Activated naive CD8-positive, alpha-beta T cell treated with anti-CD3 and anti-CD28 coated beads, Interleukin-2, amount 10 ng/mL, durations not matched to agents 7 days and 5 days (primary cell): Measurements from ENCODE around the gene DYSF. TPM values are rescaled to one million over a fixed set of nuclear protein-coding genes. Genes with fewer than 3 reads are reported as not detected.
"Not testable (repeated sequence)": the region's sequence is repeated elsewhere in the genome, so short reads cannot be mapped to it uniquely, and the experiment has no call there.

ENCODE experiments used
- ATAC-seq: fragments of 150-1000 bp; cut with Tn5 transposase; one replicate; pipeline ENCODE4 v1.10.0; 2021; ENCODE audit warnings: low read depth, moderate library complexity
- POLR2A ChIA-PET: fragments of 350-600 bp; sonication (Branson Sonifier 250); formaldehyde crosslinking; loops from one replicate; lab custom pipeline; 2021; ENCODE audit warnings: antibody characterized with exemption; lab: Charles Lee
- DNase-seq: peaks from one replicate; pipeline ENCODE4 v3.0.0; 2021
- H3K27ac Mint-ChIP-seq: one replicate; pipeline ENCODE4 v1.8.0; 2022; ENCODE audit warnings: mild to moderate bottlenecking, mixed read lengths
- H3K27me3 Mint-ChIP-seq: one replicate; pipeline ENCODE4 v1.8.0; 2022; ENCODE audit warnings: mild to moderate bottlenecking, moderate library complexity, mixed read lengths
- H3K36me3 Mint-ChIP-seq: one replicate; pipeline ENCODE4 v1.8.0; 2021; ENCODE audit warnings: mild to moderate bottlenecking, mixed read lengths
- H3K4me1 Mint-ChIP-seq: one replicate; pipeline ENCODE4 v1.8.0; 2021; ENCODE audit warnings: mixed read lengths
- H3K4me3 Mint-ChIP-seq: one replicate; pipeline ENCODE4 v1.8.0; 2022; ENCODE audit warnings: mild to moderate bottlenecking, moderate library complexity, mixed read lengths
- H3K9me3 Mint-ChIP-seq: one replicate; pipeline ENCODE4 v1.8.0; 2021; ENCODE audit warnings: mixed read lengths
- total RNA-seq, 2 experiments: library from RNA; stranded (reverse); gene quantifications; one replicate each; pipeline ENCODE4 v1.2.3, GENCODE V29; 2021

The DYSF gene
- total RNA-seq, 2 experiments from 2014 or later: 6.3 to 6.7 TPM

DNA sequence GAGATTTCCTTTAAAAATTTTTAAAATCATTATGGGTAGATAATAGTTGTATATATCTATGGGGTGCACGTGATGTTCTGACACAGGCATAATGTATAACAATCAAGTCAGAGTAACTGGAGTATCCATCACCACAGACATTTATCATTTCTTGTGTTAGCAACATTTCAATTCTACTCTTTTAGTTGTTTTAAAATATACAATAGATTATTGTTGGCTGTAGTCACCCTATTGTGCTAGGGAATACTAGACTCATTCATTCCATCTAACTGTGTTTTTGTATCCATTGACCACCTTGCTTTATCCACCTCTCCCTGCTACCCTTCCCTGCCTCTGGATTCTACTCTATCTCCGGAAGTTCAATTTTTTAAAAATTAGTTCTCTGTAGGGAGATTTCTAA is 31.0 kb downstream of the DYSF start:
- ATAC-seq (no peak), DNase-seq (no peak)
- POLR2A ChIA-PET: no interaction called here
- no peak overlapping the region for H3K27ac Mint-ChIP-seq
- no peak overlapping the region for H3K4me3 Mint-ChIP-seq
- no peaks in the 10 kb centered on the region for H3K36me3 Mint-ChIP-seq
- H3K27me3 Mint-ChIP-seq: peaks cover 15% of the 10 kb centered on the region
- H3K9me3 Mint-ChIP-seq: no peaks in the 10 kb centered on the region
- H3K4me1 Mint-ChIP-seq: no peaks in the 10 kb centered on the region

GRCh38 chr2:71486881-71487640 is 33.7 kb downstream of the DYSF start:
- Mint-ChIP-seq H3K4me3 (no peak overlapping the region), H3K27me3 (peaks cover 15% of the 10 kb centered on the region), H3K27ac (no peak overlapping the region), H3K9me3 (peaks cover 2% of the 10 kb centered on the region), H3K36me3 (no peaks in the 10 kb centered on the region), H3K4me1 (no peaks in the 10 kb centered on the region)
- DNase-seq: no peak
- POLR2A ChIA-PET: no interaction called here
- ATAC-seq: no peak

GRCh38 chr2:71491551-71491950 is 38.2 kb downstream of the DYSF start:
- H3K36me3 Mint-ChIP-seq, H3K4me3 Mint-ChIP-seq, H3K27me3 Mint-ChIP-seq, ATAC-seq, POLR2A ChIA-PET, H3K27ac Mint-ChIP-seq, DNase-seq, H3K4me1 Mint-ChIP-seq, H3K9me3 Mint-ChIP-seq: not testable (repeated sequence)

- no peaks in the 10 kb centered on the region for H3K4me1 Mint-ChIP-seq
- H3K9me3 Mint-ChIP-seq: peaks cover 2% of the 10 kb centered on the region
- no peak overlapping the region for H3K27ac Mint-ChIP-seq
Measured at GRCh38 chr2:71492112-71492511, 38.8 kb downstream of the DYSF start.

DNA sequence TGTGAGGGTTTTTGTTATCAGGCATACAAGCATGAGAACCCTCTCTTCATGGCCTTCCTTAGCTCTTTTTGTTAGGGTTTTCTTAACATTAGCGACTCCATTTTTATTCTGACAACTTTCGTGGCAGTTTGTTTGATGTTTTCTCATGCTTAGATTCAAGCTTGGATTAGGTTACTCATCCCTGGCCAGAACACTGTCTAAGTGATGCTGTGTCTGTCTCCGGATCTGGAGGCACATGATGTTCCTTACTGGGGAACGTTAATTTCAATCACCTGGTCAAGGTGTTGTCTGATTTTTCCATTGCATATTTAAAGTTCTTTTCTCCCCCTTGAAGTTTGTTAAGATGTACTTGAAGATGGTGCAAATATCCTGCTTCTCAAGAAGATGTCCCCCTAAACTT is 40.7 kb downstream of the DYSF start:
- no peaks in the 10 kb centered on the region for H3K36me3 Mint-ChIP-seq
- peaks cover 2% of the 10 kb centered on the region for H3K9me3 Mint-ChIP-seq
- no peak for DNase-seq
- no peaks in the 10 kb centered on the region for H3K4me1 Mint-ChIP-seq
- POLR2A ChIA-PET: no interaction called here
- no peak overlapping the region for H3K4me3 Mint-ChIP-seq
- H3K27me3 Mint-ChIP-seq: peaks cover 4% of the 10 kb centered on the region
- ATAC-seq: no peak
- H3K27ac Mint-ChIP-seq: no peak overlapping the region

More at GRCh38 chr2:71492112-71492511, 38.8 kb downstream of the DYSF start:
- ATAC-seq: no peak
- POLR2A ChIA-PET: no interaction called here
- no peak overlapping the region for H3K4me3 Mint-ChIP-seq
- DNase-seq: no peak
- H3K36me3 Mint-ChIP-seq: no peaks in the 10 kb centered on the region
- H3K27me3 Mint-ChIP-seq: peaks cover 8% of the 10 kb centered on the region

DNA sequence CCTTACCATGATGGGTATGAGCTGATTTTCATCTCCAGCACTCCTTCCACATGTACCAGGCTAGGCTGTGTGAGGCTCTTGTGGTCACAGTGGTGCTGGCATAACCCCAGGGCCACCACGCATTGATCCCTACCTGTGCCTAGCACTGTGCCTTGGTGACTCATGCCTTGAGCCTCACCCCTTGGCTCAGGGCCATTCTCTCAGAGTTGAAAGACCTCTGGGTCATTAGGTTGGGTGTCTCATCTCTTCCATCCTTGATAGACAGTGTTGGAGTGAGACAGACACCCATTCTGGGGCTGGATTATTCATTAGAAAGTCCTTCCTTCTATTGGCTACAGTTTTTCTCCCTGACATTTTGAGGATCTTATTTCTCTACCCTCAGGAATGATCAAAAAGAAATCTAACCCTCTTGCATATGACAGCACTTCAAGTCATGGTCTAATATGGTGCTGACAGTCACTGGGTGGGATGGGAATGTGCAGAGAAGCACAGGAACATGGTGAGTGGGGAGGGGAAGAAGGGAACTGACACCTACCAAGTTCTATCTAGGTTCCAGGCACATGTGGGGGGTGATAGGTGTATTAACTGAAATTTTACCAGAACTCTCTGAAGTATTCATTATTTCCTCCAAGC is 41.3 kb downstream of the DYSF start:
- no peak for ATAC-seq
- DNase-seq: no peak
- POLR2A ChIA-PET: no interaction called here
- Mint-ChIP-seq H3K9me3 (peaks cover 2% of the 10 kb centered on the region), H3K36me3 (no peaks in the 10 kb centered on the region), H3K4me3 (no peak overlapping the region), H3K4me1 (no peaks in the 10 kb centered on the region), H3K27ac (no peak overlapping the region), H3K27me3 (peaks cover 4% of the 10 kb centered on the region)

DNA sequence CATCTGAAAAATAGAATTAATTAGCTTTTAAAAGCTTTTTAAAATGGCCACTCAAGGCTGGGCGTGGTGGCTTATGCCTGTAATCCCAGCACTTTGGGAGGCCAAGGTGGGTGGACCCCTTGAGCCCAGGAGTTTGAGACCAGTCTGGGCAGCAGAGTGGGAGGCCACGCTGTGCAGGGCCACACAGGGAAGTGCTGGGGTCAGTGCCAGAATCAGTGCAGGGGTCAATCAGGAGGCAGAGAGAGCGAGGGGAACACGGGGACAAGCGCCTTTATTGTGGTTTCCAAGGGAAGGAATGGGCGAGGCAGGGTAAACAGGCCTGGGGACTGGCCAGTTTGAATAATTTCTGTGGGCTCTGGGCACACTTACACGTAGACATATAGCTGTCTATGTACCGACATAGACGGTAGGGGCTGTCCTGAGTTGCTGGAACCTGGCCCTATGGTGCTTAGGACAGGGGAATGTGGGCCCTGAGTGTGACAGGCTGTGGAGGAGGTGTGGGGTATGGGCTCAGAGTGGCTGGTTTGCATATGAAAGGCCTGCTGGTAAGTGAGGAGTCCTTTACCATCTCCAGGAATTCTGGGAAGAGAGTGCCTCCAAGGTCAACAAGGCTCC is 42.9 kb downstream of the DYSF start:
- Mint-ChIP-seq H3K4me1 (no peaks in the 10 kb centered on the region), H3K27ac (no peak overlapping the region), H3K36me3 (no peaks in the 10 kb centered on the region), H3K4me3 (no peak overlapping the region), H3K27me3 (no peaks in the 10 kb centered on the region), H3K9me3 (peaks cover 2% of the 10 kb centered on the region)
- DNase-seq: no peak
- POLR2A ChIA-PET: no interaction called here
- ATAC-seq: no peak

- POLR2A ChIA-PET: no interaction called here
- Mint-ChIP-seq H3K36me3 (no peaks in the 10 kb centered on the region), H3K27ac (no peak overlapping the region), H3K9me3 (no peaks in the 10 kb centered on the region), H3K4me1 (no peaks in the 10 kb centered on the region), H3K4me3 (no peak overlapping the region), H3K27me3 (no peaks in the 10 kb centered on the region)
- no peak for DNase-seq
- ATAC-seq: no peak
Measured at GRCh38 chr2:71498261-71498701, 44.9 kb downstream of the DYSF start.

DNA sequence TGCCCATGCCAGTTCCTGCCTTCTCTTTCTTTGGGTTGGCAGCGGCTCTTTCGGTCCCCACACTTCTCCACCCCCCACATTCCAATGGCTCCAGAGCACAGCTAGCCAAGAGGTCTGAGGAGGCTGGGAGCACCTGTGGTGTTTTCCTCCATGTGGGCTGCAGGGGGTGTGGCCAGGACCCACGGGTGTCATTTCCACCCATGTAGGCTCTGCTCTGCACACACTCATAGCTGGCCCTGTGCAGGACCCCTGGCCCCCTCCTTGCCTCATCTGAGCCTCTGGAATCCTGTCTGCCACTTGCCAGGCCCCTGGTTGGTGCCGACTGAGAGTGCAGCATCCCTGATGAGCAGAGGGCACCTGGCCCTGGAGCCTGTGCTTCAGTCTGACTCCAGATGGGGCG is 46.3 kb downstream of the DYSF start:
- Mint-ChIP-seq H3K9me3 (no peaks in the 10 kb centered on the region), H3K27ac (no peak overlapping the region), H3K27me3 (no peaks in the 10 kb centered on the region), H3K36me3 (no peaks in the 10 kb centered on the region), H3K4me1 (no peaks in the 10 kb centered on the region), H3K4me3 (no peak overlapping the region)
- POLR2A ChIA-PET: no interaction called here
- DNase-seq (no peak), ATAC-seq (no peak)

GRCh38 chr2:71500426-71501079 is 47.2 kb downstream of the DYSF start:
- H3K27me3 Mint-ChIP-seq: no peaks in the 10 kb centered on the region
- ATAC-seq: no peak
- no peak overlapping the region for H3K27ac Mint-ChIP-seq
- POLR2A ChIA-PET: no interaction called here
- no peak overlapping the region for H3K4me3 Mint-ChIP-seq
- no peaks in the 10 kb centered on the region for H3K4me1 Mint-ChIP-seq
- no peak for DNase-seq
- H3K9me3 Mint-ChIP-seq: no peaks in the 10 kb centered on the region
- no peaks in the 10 kb centered on the region for H3K36me3 Mint-ChIP-seq

GRCh38 chr2:71502941-71503738 is 49.8 kb downstream of the DYSF start:
- ATAC-seq (no peak), DNase-seq (no peak)
- Mint-ChIP-seq H3K4me1 (no peaks in the 10 kb centered on the region), H3K27ac (no peak overlapping the region), H3K27me3 (no peaks in the 10 kb centered on the region), H3K9me3 (no peaks in the 10 kb centered on the region), H3K4me3 (no peak overlapping the region), H3K36me3 (no peaks in the 10 kb centered on the region)
- POLR2A ChIA-PET: no interaction called here

DNA sequence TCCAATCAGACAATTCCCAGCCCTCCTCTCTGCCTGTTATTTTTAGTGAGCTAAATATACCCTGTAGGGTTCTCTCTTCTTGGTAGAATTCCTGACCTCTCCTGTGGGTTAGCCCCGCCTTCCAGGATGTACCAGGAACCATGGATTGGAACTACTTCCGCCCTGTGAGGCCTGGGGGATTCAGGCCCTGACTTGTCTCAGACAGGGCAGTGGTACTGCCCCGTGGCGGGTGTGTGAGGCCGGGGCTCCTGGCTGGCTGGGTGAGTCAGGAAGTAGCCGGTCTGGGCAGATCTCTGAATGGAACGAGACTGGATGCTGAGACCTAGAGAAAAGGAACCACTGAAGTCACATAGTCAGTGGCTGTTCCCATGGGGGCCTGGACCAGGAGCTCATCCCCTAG is 50.5 kb downstream of the DYSF start:
- DNase-seq (no peak), ATAC-seq (no peak)
- Mint-ChIP-seq H3K4me3 (no peak overlapping the region), H3K9me3 (no peaks in the 10 kb centered on the region), H3K36me3 (no peaks in the 10 kb centered on the region), H3K27ac (no peak overlapping the region), H3K4me1 (no peaks in the 10 kb centered on the region), H3K27me3 (no peaks in the 10 kb centered on the region)
- POLR2A ChIA-PET: no interaction called here

GRCh38 chr2:71504611-71505010 is 51.2 kb downstream of the DYSF start:
- DNase-seq (no peak), ATAC-seq (no peak)
- H3K36me3 Mint-ChIP-seq: no peaks in the 10 kb centered on the region
- POLR2A ChIA-PET: no interaction called here
- H3K4me3 Mint-ChIP-seq: no peak overlapping the region
- H3K27ac Mint-ChIP-seq: no peak overlapping the region
- no peaks in the 10 kb centered on the region for H3K9me3 Mint-ChIP-seq
- no peaks in the 10 kb centered on the region for H3K27me3 Mint-ChIP-seq
- H3K4me1 Mint-ChIP-seq: no peaks in the 10 kb centered on the region
